ENCODE data around the gene FAH.
A peak's percentile ranks its signal among the peaks of the same experiment; 100 is the strongest.

FAH gene

GRCh38 chr15:80174017-80174746, 21.4 kb downstream of the FAH start:
- peak; percentile 31 for DNase-seq

- no peak for DNase-seq
These were observed 22.6 kb downstream of the FAH start for GRCh38 chr15:80175436-80175835.

GRCh38 chr15:80176443-80176842, 23.6 kb downstream of the FAH start:
- DNase-seq, result no peak

GRCh38 chr15:80177156-80177555, 24.4 kb downstream of the FAH start:
- no peak for DNase-seq

GRCh38 chr15:80179025-80179759, 26.4 kb downstream of the FAH start:
- peak; percentile 81 for DNase-seq

GRCh38 chr15:80179935-80180334, 27.1 kb downstream of the FAH start:
- no peak for DNase-seq

- no peak for DNase-seq
These were observed 27.7 kb downstream of the FAH start for GRCh38 chr15:80180468-80180867.

- no peak for DNase-seq
These were observed 28.2 kb downstream of the FAH start for GRCh38 chr15:80180986-80181385.

- DNase-seq, result peak; percentile 55
These were observed 29.9 kb downstream of the FAH start for GRCh38 chr15:80182611-80183261.

GRCh38 chr15:80183306-80183705, 30.5 kb downstream of the FAH start:
- DNase-seq, result no peak

GRCh38 chr15:80183886-80184285, 31.1 kb downstream of the FAH start:
- peak; percentile 11 for DNase-seq

GRCh38 chr15:80184554-80184953, 31.8 kb downstream of the FAH start:
- DNase-seq, result no peak

GRCh38 chr15:80185152-80185551, 32.4 kb downstream of the FAH start:
- no peak for DNase-seq

GRCh38 chr15:80186066-80186465, 33.3 kb downstream of the FAH start:
- no peak for DNase-seq

GRCh38 chr15:80186597-80186996, 33.8 kb downstream of the FAH start:
- DNase-seq, result no peak

GRCh38 chr15:80188251-80188650, 35.5 kb downstream of the FAH start:
- DNase-seq, result peak; percentile 3

GRCh38 chr15:80191198-80191597, 38.4 kb downstream of the FAH start:
- no peak for DNase-seq

GRCh38 chr15:80191897-80192595, 39.2 kb downstream of the FAH start:
- no peak for DNase-seq

GRCh38 chr15:80194186-80194585, 41.4 kb downstream of the FAH start:
- DNase-seq, result no peak

GRCh38 chr15:80194914-80195313, 42.1 kb downstream of the FAH start:
- no peak for DNase-seq

- no peak for DNase-seq
These were observed 46.6 kb downstream of the FAH start for GRCh38 chr15:80199366-80199765.

GRCh38 chr15:80199869-80200268, 47.1 kb downstream of the FAH start:
- DNase-seq, result no peak

- DNase-seq, result no peak
These were observed 48.6 kb downstream of the FAH start for GRCh38 chr15:80201256-80202015.

Measured in fibroblast of upper back skin (primary cell).